ENCODE measurements around the gene CPT1B.
"Not testable (repeated sequence)": the region's sequence is repeated elsewhere in the genome, so short reads cannot be mapped to it uniquely, and the experiment has no call there.

Gene CPT1B

GRCh38 chr22:50613291-50613981, 35.2 kb upstream of the CPT1B start:
- DNase-seq: peak; percentile 16 to 19
- TF ChIP-seq POLR2A (IDR thresholded peaks at IDR 0.05; ENCODE audit: low read length): no peak
- no peak for TF ChIP-seq GATA1 (IDR thresholded peaks at IDR 0.05; ENCODE audit: low read depth, low read length)

GRCh38 chr22:50612528-50613221, 34.4 kb upstream of the CPT1B start:
- peak in 1 of 2 experiments; percentile 27 for DNase-seq

GRCh38 chr22:50612168-50612527, 33.9 kb upstream of the CPT1B start:
- TF ChIP-seq GATA1 (IDR thresholded peaks at IDR 0.05; ENCODE audit: low read depth, low read length) (no peak), POLR2A (IDR thresholded peaks at IDR 0.05; ENCODE audit: low read length) (no peak)
- DNase-seq: no peak

More at GRCh38 chr22:50612528-50613221, 34.4 kb upstream of the CPT1B start:
- TF ChIP-seq POLR2A (IDR thresholded peaks at IDR 0.05; ENCODE audit: low read length) (no peak), GATA1 (IDR thresholded peaks at IDR 0.05; ENCODE audit: low read depth, low read length) (no peak)

GRCh38 chr22:50611341-50612060, 33.3 kb upstream of the CPT1B start:
- TF ChIP-seq POLR2A (IDR thresholded peaks at IDR 0.05; ENCODE audit: low read length) (no peak), GATA1 (IDR thresholded peaks at IDR 0.05; ENCODE audit: low read depth, low read length) (no peak)
- DNase-seq: no peak

GRCh38 chr22:50610581-50610980, 32.4 kb upstream of the CPT1B start:
- TF ChIP-seq GATA1 (IDR thresholded peaks at IDR 0.05; ENCODE audit: low read depth, low read length): no peak
- TF ChIP-seq POLR2A (IDR thresholded peaks at IDR 0.05; ENCODE audit: low read length): no peak
- no peak for DNase-seq

- no peak for TF ChIP-seq POLR2A (IDR thresholded peaks at IDR 0.05; ENCODE audit: low read length)
- no peak for TF ChIP-seq GATA1 (IDR thresholded peaks at IDR 0.05; ENCODE audit: low read depth, low read length)
- no peak for DNase-seq
Observed at GRCh38 chr22:50610041-50610451, 31.8 kb upstream of the CPT1B start.

GRCh38 chr22:50609599-50609998, 31.4 kb upstream of the CPT1B start:
- no peak for TF ChIP-seq POLR2A (IDR thresholded peaks at IDR 0.05; ENCODE audit: low read length)
- no peak for TF ChIP-seq GATA1 (IDR thresholded peaks at IDR 0.05; ENCODE audit: low read depth, low read length)
- no peak for DNase-seq

GRCh38 chr22:50608996-50609395, 30.8 kb upstream of the CPT1B start:
- no peak for DNase-seq
- TF ChIP-seq GATA1 (IDR thresholded peaks at IDR 0.05; ENCODE audit: low read depth, low read length) (no peak), POLR2A (IDR thresholded peaks at IDR 0.05; ENCODE audit: low read length) (no peak)

- not testable (repeated sequence) for DNase-seq
Observed at GRCh38 chr22:50608058-50608840, 30.0 kb upstream of the CPT1B start.

GRCh38 chr22:50607659-50608020, 29.4 kb upstream of the CPT1B start:
- no peak for DNase-seq
- TF ChIP-seq POLR2A (IDR thresholded peaks at IDR 0.05; ENCODE audit: low read length) (no peak), GATA1 (IDR thresholded peaks at IDR 0.05; ENCODE audit: low read depth, low read length) (no peak)

GRCh38 chr22:50606946-50607658, 28.9 kb upstream of the CPT1B start:
- DNase-seq: no peak
- TF ChIP-seq GATA1 (IDR thresholded peaks at IDR 0.05; ENCODE audit: low read depth, low read length) (no peak), POLR2A (IDR thresholded peaks at IDR 0.05; ENCODE audit: low read length) (no peak)

- no peak for TF ChIP-seq GATA1 (IDR thresholded peaks at IDR 0.05; ENCODE audit: low read depth, low read length)
- TF ChIP-seq POLR2A (IDR thresholded peaks at IDR 0.05; ENCODE audit: low read length): no peak
- no peak for DNase-seq
Observed at GRCh38 chr22:50606165-50606945, 28.1 kb upstream of the CPT1B start.
